PC-3 (cell line): Measurements from ENCODE around the gene RAB23. TPM values are rescaled to one million over a fixed set of nuclear protein-coding genes. Genes with fewer than 3 reads are reported as not detected.

Experiments
- ATAC-seq: fragments of 200-7000 bp; cut with Tn5 transposase; 2 replicates; pipeline ENCODE4 v1.9.1; 2020; ENCODE audit warnings: mild to moderate bottlenecking, moderate library complexity
- BruUV-seq: library from RNA; stranded (reverse); fragments of 400-500 nt; replicated peaks from 2 replicates; lab custom pipeline; 2021; lab: Mats Ljungman, UMichigan
- CTCF ChIA-PET: fragments of 300-600 bp; sonication (Branson Sonifier 250); formaldehyde crosslinking; loops from one replicate; lab custom pipeline; 2022; ENCODE audit warnings: antibody characterized with exemption; lab: Charles Lee
- POLR2A ChIA-PET: fragments of 300-600 bp; sonication (Branson Sonifier 250); formaldehyde crosslinking; loops from one replicate; lab custom pipeline; 2022; ENCODE audit warnings: antibody characterized with exemption; ENCODE audit not compliant: unreplicated experiment; lab: Charles Lee
- DNase-seq: peaks from one replicate; pipeline ENCODE4 v3.0.0-alpha.2; 2015
- H2AFZ ChIP-seq: fragments of 300-600 bp; sonication (generic); 2 replicates; pipeline ENCODE4 v1.6.0; 2016; ENCODE audit warnings: antibody characterized with exemption, low read length
- H3F3A ChIP-seq: fragments of 300-600 bp; sonication (generic); one replicate; pipeline ENCODE4 v1.6.0; 2017; ENCODE audit warnings: antibody characterized with exemption, low read length, control low read depth, mild to moderate bottlenecking; ENCODE audit not compliant: unreplicated experiment
- H3K27ac ChIP-seq: fragments of 300-600 bp; sonication (generic); 2 replicates; pipeline ENCODE4 v1.5.1; 2016; ENCODE audit warnings: mild to moderate bottlenecking, low read length
- H3K27me3 ChIP-seq: fragments of 300-600 bp; sonication (generic); 2 replicates; pipeline ENCODE4 v1.6.1; 2016; ENCODE audit warnings: low read length, mixed read lengths
- H3K36me3 ChIP-seq: fragments of 300-600 bp; sonication (generic); 2 replicates; pipeline ENCODE4 v1.6.1; 2016; ENCODE audit warnings: low read depth, mixed run types, low read length, mixed read lengths
- H3K4me1 ChIP-seq: fragments of 300-600 bp; sonication (generic); 2 replicates; pipeline ENCODE4 v1.5.1; 2016; ENCODE audit warnings: low read length; ENCODE audit not compliant: insufficient read depth
- H3K4me2 ChIP-seq: fragments of 300-600 bp; sonication (generic); 2 replicates; pipeline ENCODE4 v1.6.0; 2016; ENCODE audit warnings: low read length
- H3K4me3 ChIP-seq: fragments of 300-600 bp; sonication (generic); 2 replicates; pipeline ENCODE4 v1.5.1; 2016; ENCODE audit warnings: mild to moderate bottlenecking, low read length, mixed read lengths
- H3K79me2 ChIP-seq: fragments of 300-600 bp; sonication (generic); 2 replicates; pipeline ENCODE4 v1.6.1; 2017; ENCODE audit warnings: low read length, mixed read lengths
- H3K9ac ChIP-seq: fragments of 300-600 bp; sonication (generic); 2 replicates; pipeline ENCODE4 v1.6.0; 2016; ENCODE audit warnings: mild to moderate bottlenecking, low read length
- H3K9me2 ChIP-seq: fragments of 300-600 bp; sonication (generic); replicated peaks from 2 replicates; pipeline ENCODE4 v1.6.1; 2016; ENCODE audit warnings: mixed run types, low read length, mixed read lengths
- H3K9me3 ChIP-seq: fragments of 300-600 bp; sonication (generic); 2 replicates; pipeline ENCODE4 v1.6.1; 2016; ENCODE audit warnings: low read length, mixed read lengths
- H4K20me1 ChIP-seq: fragments of 300-600 bp; sonication (generic); 2 replicates; pipeline ENCODE4 v1.6.1; 2016; ENCODE audit warnings: low read length, mixed read lengths
- CTCF ChIP-seq: fragments of 300-600 bp; sonication (generic); conservative IDR thresholded peaks from 2 replicates; pipeline ENCODE4 v1.5.1; 2017; ENCODE audit warnings: antibody characterized with exemption, low read depth, mild to moderate bottlenecking, low read length
- EZH2 ChIP-seq: fragments of 300-600 bp; sonication (generic); IDR thresholded peaks from one replicate; pipeline ENCODE4 v1.6.1; 2017; ENCODE audit warnings: antibody characterized with exemption, mild to moderate bottlenecking, low read length; ENCODE audit not compliant: unreplicated experiment
- EZH2phosphoT487 ChIP-seq: fragments of 300-600 bp; sonication (generic); IDR thresholded peaks from 2 replicates; pipeline ENCODE4 v1.6.1; 2018; ENCODE audit warnings: mild to moderate bottlenecking, antibody characterized with exemption, low read length, borderline replicate concordance
- intact Hi-C: fragments of 100-400 bp; cut with micrococcal nuclease; formaldehyde crosslinking; loops from 2 replicates; pipeline ENCODE4 v1.9.0; 2023
- total RNA-seq: library from RNA; depleted of rRNA; stranded (reverse); fragments of >200 nt; gene quantifications from 2 replicates; pipeline ENCODE4 v1.2.3, GENCODE V29; 2014

Gene RAB23
- total RNA-seq, 1 experiment from 2014 or later: 11.2 TPM

GRCh38 chr6:57267586-57268293 is 45.6 kb upstream of the RAB23 start:
- Histone ChIP-seq H3K9ac (no peak overlapping the region), H4K20me1 (no peaks in the 10 kb centered on the region), H3K4me2 (peak overlapping the region; percentile 65), H3K79me2 (no peaks in the 10 kb centered on the region), H3K9me3 (no peaks in the 10 kb centered on the region), H3K36me3 (no peaks in the 10 kb centered on the region), H3F3A (no peaks in the 10 kb centered on the region), H3K4me3 (no peak overlapping the region), H2AFZ (peak overlapping the region; percentile 28), H3K4me1 (peaks cover 40% of the 10 kb centered on the region), H3K9me2 (no peaks in the 10 kb centered on the region), H3K27ac (peak overlapping the region; percentile 70), H3K27me3 (no peaks in the 10 kb centered on the region)
- intact Hi-C loops: loop anchor here (1.0 to 5.0 kb wide), 4 partner anchors 25 to 95 kb away; partner anchors contain the start of gene BAG2
- ATAC-seq (peak; percentile 96), DNase-seq (peak; percentile 97)
- ChIA-PET POLR2A (no interaction called here), CTCF (interaction anchor here (0.6 to 1.1 kb wide), 5 partner anchors 46 to 78 kb away, joined by 3 to 13 read pairs (median 5); partner anchors contain the start of gene PRIM2)
- TF ChIP-seq EZH2phosphoT487 (no peak), CTCF (peak; percentile 90), EZH2 (no peak)
- no TSS peak for BruUV-seq

- H3K4me2 ChIP-seq: peak overlapping the region; percentile 47
- peak overlapping the region; percentile 21; the same call in 1 of the 2 replicates for H3K4me3 ChIP-seq
- H4K20me1 ChIP-seq: no peaks in the 10 kb centered on the region
- H3K27me3 ChIP-seq: no peaks in the 10 kb centered on the region
- no peaks in the 10 kb centered on the region for H3F3A ChIP-seq
- no peak overlapping the region for H2AFZ ChIP-seq
- DNase-seq: peak; percentile 69
- CTCF ChIA-PET: interaction anchor here (1.0 kb wide), 1 partner anchor 48 kb away, joined by 3 read pairs; no protein-coding TSS in a partner anchor
- H3K9me2 ChIP-seq: no peaks in the 10 kb centered on the region
- no peaks in the 10 kb centered on the region for H3K9me3 ChIP-seq
- TF ChIP-seq EZH2phosphoT487 (no peak), CTCF (no peak), EZH2 (no peak)
- peak overlapping the region; percentile 51 for H3K27ac ChIP-seq
- no TSS peak for BruUV-seq
- intact Hi-C loops: loop anchor here (2.0 to 5.0 kb wide), 2 partner anchors 75 to 93 kb away; partner anchors contain the start of gene BAG2
- peaks cover 45% of the 10 kb centered on the region for H3K4me1 ChIP-seq
- no peak overlapping the region; the same call in 1 of the 2 replicates for H3K9ac ChIP-seq
- POLR2A ChIA-PET: interaction anchor here (0.6 to 1.3 kb wide), 3 partner anchors 20 to 45 kb away, joined by 4 to 5 read pairs (median 4); partner anchors contain the start of gene RAB23
- peak; percentile 21; the same call in 1 of the 2 replicates for ATAC-seq
- no peaks in the 10 kb centered on the region for H3K79me2 ChIP-seq
- H3K36me3 ChIP-seq: no peaks in the 10 kb centered on the region
Observed at GRCh38 chr6:57265755-57266221, 43.7 kb upstream of the RAB23 start.
